MG63 (cell line): ENCODE measurements around the gene LRMDA. TPM values are rescaled to one million over a fixed set of nuclear protein-coding genes. Genes with fewer than 3 reads are reported as not detected.

Source experiments
- DNase-seq: peaks from one replicate; pipeline ENCODE4 v3.0.0-alpha.2; 2020
- H3K27me3 ChIP-seq: fragments of 250-450 bp; sonication (Bioruptor Pico); 2 replicates; pipeline ENCODE4 v1.5.1; 2020; ENCODE audit warnings: mild to moderate bottlenecking, moderate library complexity
- H3K36me3 ChIP-seq: fragments of 250-450 bp; sonication (Bioruptor Pico); 2 replicates; pipeline ENCODE4 v1.5.1; 2020; ENCODE audit warnings: mild to moderate bottlenecking, moderate library complexity
- H3K4me3 ChIP-seq: fragments of 250-450 bp; sonication (Bioruptor Pico); 2 replicates; pipeline ENCODE4 v1.5.1; 2020; ENCODE audit warnings: mild to moderate bottlenecking, moderate library complexity
- H3K9me3 ChIP-seq: fragments of 250-450 bp; sonication (Bioruptor Pico); 2 replicates; pipeline ENCODE4 v1.5.1; 2020; ENCODE audit warnings: mild to moderate bottlenecking, moderate library complexity
- total RNA-seq: library from RNA; depleted of rRNA; stranded (reverse); fragments of >200 nt; shearing (Covaris generic); gene quantifications from 2 replicates; pipeline ENCODE4 v1.2.3, GENCODE V29; 2014; ENCODE audit warnings: low replicate concordance

The LRMDA gene
- total RNA-seq, 1 experiment from 2014 or later, result 1.3 TPM

DNA sequence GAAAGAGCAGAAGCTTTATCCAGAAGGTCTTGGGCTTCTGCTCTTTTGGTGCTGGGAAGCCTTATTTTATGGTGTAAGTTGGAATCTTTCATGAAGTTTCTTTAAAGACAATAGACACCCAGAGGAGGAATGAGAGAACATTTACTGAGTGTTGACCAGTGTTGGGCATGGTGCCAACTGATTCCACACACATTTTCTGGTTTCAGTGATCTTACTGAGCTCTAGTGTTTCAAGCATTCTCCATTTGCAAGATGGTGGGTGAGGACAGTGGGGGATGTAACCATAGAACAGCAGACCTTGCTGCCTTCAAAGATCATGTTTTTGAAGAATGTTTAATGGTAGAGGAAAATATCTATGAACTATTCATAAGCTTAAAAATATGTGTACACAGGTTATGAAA, 114.6 kb downstream of the LRMDA start:
- Histone ChIP-seq H3K4me3 (no peak overlapping the region), H3K36me3 (no peaks in the 10 kb centered on the region), H3K9me3 (0 out of 2 replicates have a peak, but pooled peaks cover 2% of the 10 kb centered on the region), H3K27me3 (no peaks in the 10 kb centered on the region; the same call in 1 of the 2 replicates)
- no peak for DNase-seq

DNA sequence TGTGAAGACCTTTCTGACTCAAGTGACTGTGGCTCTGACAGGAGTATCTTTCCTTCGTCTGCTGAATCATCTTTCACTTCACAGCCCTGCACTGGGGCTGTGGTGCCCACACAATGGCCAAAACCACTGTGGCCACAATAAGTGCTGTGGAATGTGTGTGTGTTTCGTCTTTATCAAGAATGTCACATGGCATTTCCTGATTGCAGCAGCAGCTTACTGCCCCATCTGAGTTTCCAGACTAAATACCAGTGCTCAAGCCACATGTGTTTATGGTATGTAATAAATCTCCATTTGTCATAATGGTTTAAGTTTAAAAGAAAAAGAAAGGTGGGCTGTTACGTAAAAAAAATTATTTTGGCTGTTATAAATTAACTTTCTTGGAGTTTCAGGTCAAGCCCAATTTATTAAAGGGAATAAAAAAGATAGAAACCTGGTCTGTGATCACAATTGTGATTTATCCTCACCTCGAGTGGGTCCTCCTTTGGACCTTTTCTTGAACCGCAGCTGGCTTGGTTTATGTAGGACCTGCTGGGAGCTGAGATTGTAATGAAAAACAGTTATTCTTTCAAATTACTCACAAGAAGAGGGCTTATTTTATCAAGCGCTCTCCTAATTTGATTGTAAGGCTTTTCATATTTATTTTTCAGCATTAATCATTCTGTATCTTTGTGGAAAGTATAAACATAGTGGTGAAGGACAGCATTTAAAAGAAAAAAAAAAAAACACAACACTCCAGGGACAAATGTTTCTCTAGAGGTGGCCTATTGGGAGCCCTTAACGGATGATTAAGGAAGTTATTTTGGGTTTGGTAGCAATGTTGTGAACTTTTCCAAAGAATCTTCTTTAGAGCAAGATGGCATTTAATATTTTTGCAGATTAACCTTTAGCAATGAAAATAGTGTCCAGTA, 116.2 kb downstream of the LRMDA start:
- no peaks in the 10 kb centered on the region for H3K36me3 ChIP-seq
- no peak for DNase-seq
- no peaks in the 10 kb centered on the region; the same call in 1 of the 2 replicates for H3K27me3 ChIP-seq
- H3K4me3 ChIP-seq, result no peak overlapping the region
- peaks cover 5% of the 10 kb centered on the region; the same call in 1 of the 2 replicates for H3K9me3 ChIP-seq

- H3K9me3 ChIP-seq, result peaks cover 5% of the 10 kb centered on the region; the same call in 1 of the 2 replicates
- no peaks in the 10 kb centered on the region for H3K36me3 ChIP-seq
- DNase-seq, result no peak
- H3K27me3 ChIP-seq, result no peaks in the 10 kb centered on the region; the same call in 1 of the 2 replicates
- H3K4me3 ChIP-seq, result no peak overlapping the region
Measured at GRCh38 chr10:75548356-75548755, 116.9 kb downstream of the LRMDA start.

DNA sequence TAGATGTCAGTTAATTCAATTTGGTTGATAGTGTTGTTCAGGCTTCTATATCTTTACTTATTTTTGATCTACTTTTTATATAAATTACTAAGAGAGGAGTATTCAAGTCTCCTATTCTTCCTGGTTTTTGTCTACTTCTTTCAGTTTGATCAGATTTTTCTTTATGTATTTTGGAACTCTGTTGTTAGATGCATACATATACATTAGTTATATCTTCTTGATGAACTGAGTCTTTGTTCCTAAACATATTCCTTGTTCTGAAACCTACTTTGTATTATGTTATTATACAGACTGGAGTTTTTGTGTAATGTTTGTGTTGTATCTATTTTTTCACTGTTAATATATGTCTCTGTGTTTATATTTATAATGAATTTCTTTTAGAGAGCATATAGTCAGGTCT, 118.8 kb downstream of the LRMDA start:
- H3K27me3 ChIP-seq, result no peaks in the 10 kb centered on the region; the same call in 1 of the 2 replicates
- H3K9me3 ChIP-seq, result peaks cover 5% of the 10 kb centered on the region; the same call in 1 of the 2 replicates
- H3K4me3 ChIP-seq, result no peak overlapping the region
- DNase-seq, result no peak
- no peaks in the 10 kb centered on the region for H3K36me3 ChIP-seq

DNA sequence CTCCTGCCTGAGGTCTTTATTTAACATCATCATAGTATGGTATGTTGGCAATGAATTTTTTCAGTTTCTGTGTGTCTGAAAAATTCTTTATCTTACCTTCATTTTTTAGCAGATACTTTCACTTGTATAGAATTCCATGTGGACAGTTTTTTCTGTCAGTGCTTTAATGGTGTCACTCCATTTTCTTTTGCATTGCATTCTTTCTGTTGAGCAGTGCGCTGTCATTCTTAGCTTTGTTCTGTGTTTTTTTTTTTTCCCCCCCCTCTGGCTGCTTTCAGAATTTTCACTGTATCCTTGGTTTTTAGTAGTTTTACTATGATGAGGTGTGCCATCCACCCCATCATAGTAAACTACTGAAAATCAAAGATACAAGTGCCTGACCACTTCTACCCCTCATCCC, 120.7 kb downstream of the LRMDA start:
- no peaks in the 10 kb centered on the region; the same call in 1 of the 2 replicates for H3K27me3 ChIP-seq
- no peak overlapping the region for H3K4me3 ChIP-seq
- no peak for DNase-seq
- H3K9me3 ChIP-seq, result peaks cover 5% of the 10 kb centered on the region; the same call in 1 of the 2 replicates
- H3K36me3 ChIP-seq, result no peaks in the 10 kb centered on the region

DNA sequence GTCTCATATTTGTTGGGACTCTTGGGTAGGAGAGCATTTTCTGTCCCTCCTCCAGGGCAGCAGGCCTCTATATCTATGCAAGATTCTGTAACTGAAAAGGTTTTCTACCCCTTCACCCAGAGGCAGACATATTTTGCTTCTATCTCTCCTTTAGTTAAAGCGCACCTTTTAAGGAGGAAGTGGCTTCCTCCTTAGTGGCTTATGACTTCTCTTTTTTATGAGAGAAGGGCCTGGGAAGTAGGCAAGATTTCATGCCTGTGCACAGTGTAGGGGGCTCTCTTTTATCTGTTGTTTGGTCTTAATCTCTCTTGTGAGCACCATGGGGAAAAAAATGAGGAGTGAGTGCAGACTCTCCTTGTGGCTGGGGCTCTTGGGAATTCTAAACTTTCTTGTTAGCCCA, 122.1 kb downstream of the LRMDA start:
- Histone ChIP-seq H3K4me3 (no peak overlapping the region), H3K36me3 (no peaks in the 10 kb centered on the region), H3K9me3 (peaks cover 5% of the 10 kb centered on the region; the same call in 1 of the 2 replicates)

GRCh38 chr10:75555323-75555722, 123.9 kb downstream of the LRMDA start:
- no peaks in the 10 kb centered on the region for H3K36me3 ChIP-seq
- no peaks in the 10 kb centered on the region for H3K27me3 ChIP-seq
- H3K9me3 ChIP-seq, result peaks cover 4% of the 10 kb centered on the region; the same call in 1 of the 2 replicates
- DNase-seq, result no peak
- no peak overlapping the region for H3K4me3 ChIP-seq

More for the DNA sequence above, 122.1 kb downstream of the LRMDA start:
- no peak for DNase-seq
- H3K27me3 ChIP-seq, result no peaks in the 10 kb centered on the region

DNA sequence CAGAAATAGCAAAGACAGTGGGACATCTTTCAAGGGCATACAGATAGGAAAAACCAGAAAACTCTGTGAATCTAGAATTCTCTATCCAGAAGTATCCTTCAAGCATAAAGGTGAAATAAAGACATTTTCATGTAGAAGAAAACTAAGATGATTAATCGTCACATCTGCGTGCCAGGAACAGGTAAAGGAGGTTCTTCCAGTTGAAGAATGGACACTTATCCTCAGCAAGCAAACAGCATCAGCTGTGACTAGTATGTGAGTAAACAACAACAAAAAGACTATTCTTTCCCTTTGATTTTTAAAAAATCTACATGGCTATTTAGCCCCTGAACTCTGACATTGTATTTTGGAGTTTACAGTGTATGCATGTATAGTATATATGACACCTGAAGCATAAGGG, 124.9 kb downstream of the LRMDA start:
- no peaks in the 10 kb centered on the region for H3K27me3 ChIP-seq
- no peaks in the 10 kb centered on the region for H3K36me3 ChIP-seq
- peaks cover 3% of the 10 kb centered on the region; the same call in 1 of the 2 replicates for H3K9me3 ChIP-seq
- no peak overlapping the region for H3K4me3 ChIP-seq
- DNase-seq, result no peak

DNA sequence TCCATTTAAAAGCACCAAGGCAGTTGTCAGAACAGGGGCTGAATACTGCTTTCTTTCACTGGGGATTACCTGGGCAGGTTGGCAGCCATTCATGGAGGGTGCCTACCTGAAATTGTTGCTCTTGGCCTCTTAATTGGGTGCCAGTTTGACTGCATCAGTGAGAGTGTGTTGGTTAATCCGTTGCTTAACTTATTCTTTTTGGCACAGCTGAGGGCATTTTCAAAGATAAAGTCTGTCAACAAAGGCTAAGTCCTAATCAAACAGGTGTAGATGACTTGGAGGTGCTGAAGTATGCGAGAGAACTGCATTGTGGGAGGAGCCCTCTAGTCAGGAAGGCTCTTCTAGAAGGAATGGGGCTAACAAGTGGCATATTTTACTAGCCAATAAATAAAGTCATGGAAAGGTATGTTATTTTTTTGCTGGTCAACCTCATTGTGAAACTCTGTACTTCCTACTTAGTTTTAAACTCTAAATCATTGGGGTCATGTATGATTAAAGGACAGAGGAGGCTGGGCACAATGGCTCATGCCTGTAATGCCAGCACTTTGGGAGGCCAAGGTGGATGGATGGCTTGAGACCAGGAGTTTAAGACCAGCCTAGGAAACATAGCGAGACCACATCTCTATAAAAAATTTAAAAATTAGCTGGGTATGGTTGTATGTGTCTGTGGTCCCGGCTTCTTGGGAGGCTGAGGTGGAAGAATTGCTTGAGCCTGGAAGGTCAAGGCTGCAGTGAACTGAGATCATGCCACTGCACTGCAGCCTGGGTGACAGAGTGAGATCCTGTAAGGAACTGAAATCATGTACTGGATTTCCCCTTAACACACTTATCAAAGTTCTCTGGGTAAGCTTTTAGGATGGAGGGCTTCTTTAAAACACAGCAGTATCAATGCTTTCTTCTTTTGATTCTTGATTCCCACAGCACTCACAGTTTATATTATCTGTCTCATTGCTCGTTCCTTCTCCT, 134.1 kb downstream of the LRMDA start:
- Histone ChIP-seq H3K27me3 (no peaks in the 10 kb centered on the region), H3K36me3 (no peaks in the 10 kb centered on the region), H3K4me3 (no peak overlapping the region), H3K9me3 (peaks cover 2% of the 10 kb centered on the region; the same call in 1 of the 2 replicates)
- DNase-seq, result no peak

GRCh38 chr10:75568450-75569130, 137.2 kb downstream of the LRMDA start:
- no peak for DNase-seq
- H3K36me3 ChIP-seq, result no peaks in the 10 kb centered on the region
- H3K27me3 ChIP-seq, result no peaks in the 10 kb centered on the region
- peaks cover 11% of the 10 kb centered on the region for H3K9me3 ChIP-seq
- no peak overlapping the region for H3K4me3 ChIP-seq

- Histone ChIP-seq H3K4me3 (no peak overlapping the region), H3K36me3 (no peaks in the 10 kb centered on the region), H3K27me3 (no peaks in the 10 kb centered on the region), H3K9me3 (peaks cover 11% of the 10 kb centered on the region)
- DNase-seq, result no peak
Measured at GRCh38 chr10:75569506-75569905, 138.1 kb downstream of the LRMDA start.

- Histone ChIP-seq H3K9me3 (peaks cover 11% of the 10 kb centered on the region), H3K27me3 (no peaks in the 10 kb centered on the region), H3K36me3 (no peaks in the 10 kb centered on the region), H3K4me3 (no peak overlapping the region)
- DNase-seq, result no peak
Measured at GRCh38 chr10:75572478-75572877, 141.1 kb downstream of the LRMDA start.

GRCh38 chr10:75575940-75576339, 144.5 kb downstream of the LRMDA start:
- Histone ChIP-seq H3K4me3 (no peak overlapping the region), H3K27me3 (no peaks in the 10 kb centered on the region), H3K36me3 (no peaks in the 10 kb centered on the region), H3K9me3 (peaks cover 11% of the 10 kb centered on the region)
- no peak for DNase-seq

DNA sequence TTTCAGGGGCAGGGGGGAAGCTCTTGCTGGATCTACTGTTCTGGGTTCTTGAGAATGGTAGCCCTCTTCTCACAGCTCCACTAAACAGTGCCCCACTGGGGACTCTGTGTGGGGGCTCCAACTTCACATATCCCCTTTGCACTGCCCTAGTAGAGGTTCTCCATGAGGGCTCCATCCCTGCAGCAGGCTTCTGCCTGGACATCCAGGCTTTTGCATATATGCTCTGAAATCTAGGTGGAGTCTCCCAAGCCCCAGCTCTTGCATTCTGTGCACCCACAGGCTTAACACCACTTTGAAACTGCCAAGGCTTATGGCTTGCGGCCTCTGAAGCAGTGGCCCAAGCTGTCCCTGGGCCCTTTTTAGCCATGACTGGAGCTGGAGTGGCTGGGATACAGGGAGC, 150.7 kb downstream of the LRMDA start:
- Histone ChIP-seq H3K36me3 (no peaks in the 10 kb centered on the region), H3K9me3 (peaks cover 7% of the 10 kb centered on the region), H3K4me3 (no peak overlapping the region), H3K27me3 (no peaks in the 10 kb centered on the region)
- no peak for DNase-seq

DNA sequence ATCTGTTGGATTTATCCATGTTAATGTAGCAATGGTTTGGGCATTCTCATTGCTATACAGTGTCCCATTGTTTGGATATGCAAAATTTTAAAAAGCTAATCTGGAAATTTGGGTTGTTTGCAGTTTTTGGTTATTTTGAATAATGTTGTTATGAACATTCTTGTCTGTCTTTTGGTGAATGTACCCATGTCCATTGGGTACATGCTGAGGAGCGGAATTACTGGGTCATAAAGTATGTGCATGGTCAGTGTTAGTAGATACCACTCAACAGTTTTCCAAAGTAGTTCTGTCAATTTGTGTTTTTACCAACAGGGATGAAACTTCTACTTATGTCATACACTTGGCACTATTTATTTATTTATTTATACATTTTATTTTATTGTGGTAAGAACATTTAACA, 153.9 kb downstream of the LRMDA start:
- H3K4me3 ChIP-seq, result no peak overlapping the region
- H3K36me3 ChIP-seq, result no peaks in the 10 kb centered on the region
- DNase-seq, result no peak
- H3K9me3 ChIP-seq, result peaks cover 7% of the 10 kb centered on the region
- no peaks in the 10 kb centered on the region for H3K27me3 ChIP-seq

- Histone ChIP-seq H3K27me3 (no peaks in the 10 kb centered on the region), H3K4me3 (no peak overlapping the region), H3K36me3 (no peaks in the 10 kb centered on the region), H3K9me3 (peaks cover 7% of the 10 kb centered on the region; the same call in 1 of the 2 replicates)
- DNase-seq, result no peak
Measured at GRCh38 chr10:75586814-75587213, 155.4 kb downstream of the LRMDA start.
